DMS114 treated with DMSO at 0.1 percent for 48 hours (cell line): ENCODE results near the gene DPT.

Source experiments
- DNase-seq: peaks from one replicate; lab custom pipeline; 2025; ENCODE audit not compliant: unreplicated experiment; lab: John Stamatoyannopoulos, UW

Gene DPT

GRCh38 chr1:168706391-168706992 is 22.5 kb downstream of the DPT start:
- DNase-seq: no peak

- no peak for DNase-seq
Measured at GRCh38 chr1:168700575-168701268, 28.3 kb downstream of the DPT start.

- no peak for DNase-seq
Measured at GRCh38 chr1:168698453-168698852, 30.6 kb downstream of the DPT start.

- DNase-seq: no peak
Measured at GRCh38 chr1:168697356-168698126, 31.5 kb downstream of the DPT start.

- no peak for DNase-seq
Measured at GRCh38 chr1:168696125-168696760, 32.8 kb downstream of the DPT start.

- DNase-seq: no peak
Measured at GRCh38 chr1:168693872-168694238, 35.2 kb downstream of the DPT start.

GRCh38 chr1:168693197-168693871 is 35.7 kb downstream of the DPT start:
- no peak for DNase-seq

- no peak for DNase-seq
Measured at GRCh38 chr1:168692472-168692871, 36.5 kb downstream of the DPT start.

GRCh38 chr1:168691541-168691940 is 37.5 kb downstream of the DPT start:
- no peak for DNase-seq

- no peak for DNase-seq
Measured at GRCh38 chr1:168689726-168690602, 39.0 kb downstream of the DPT start.

GRCh38 chr1:168689327-168689657 is 39.7 kb downstream of the DPT start:
- no peak for DNase-seq

- no peak for DNase-seq
Measured at GRCh38 chr1:168688644-168689326, 40.2 kb downstream of the DPT start.

- DNase-seq: no peak
Measured at GRCh38 chr1:168687816-168688215, 41.2 kb downstream of the DPT start.

- DNase-seq: no peak
Measured at GRCh38 chr1:168686666-168687065, 42.3 kb downstream of the DPT start.

- no peak for DNase-seq
Measured at GRCh38 chr1:168683871-168684270, 45.1 kb downstream of the DPT start.

- no peak for DNase-seq
Measured at GRCh38 chr1:168676861-168677260, 52.1 kb downstream of the DPT start.

GRCh38 chr1:168676029-168676812 is 52.8 kb downstream of the DPT start:
- DNase-seq: no peak

GRCh38 chr1:168673974-168674683 is 54.9 kb downstream of the DPT start:
- DNase-seq: no peak
